Central memory CD8-positive, alpha-beta T cell (primary cell): ENCODE measurements around the gene SH2B3.

ENCODE experiments used
- ATAC-seq: fragments of 150-1000 bp; cut with Tn5 transposase; replicated peaks from 2 replicates; pipeline ENCODE4 v1.10.0; 2022; ENCODE audit warnings: mild to moderate bottlenecking, moderate FRiP score, moderate number of reproducible peaks; ENCODE audit not compliant: poor library complexity, severe bottlenecking; ENCODE audit errors: extremely low read depth
- DNase-seq, 2 donors: peaks; one replicate each; pipeline ENCODE4 v3.0.0; 2021; ENCODE audit warnings: low spot score in 2 of 2
- H3K27ac Mint-ChIP-seq: one replicate; pipeline ENCODE4 v1.8.0; 2022; ENCODE audit warnings: low read depth, mild to moderate bottlenecking, moderate library complexity, mixed read lengths
- H3K27me3 Mint-ChIP-seq: one replicate; pipeline ENCODE4 v1.8.0; 2022; ENCODE audit warnings: mixed read lengths
- H3K36me3 Mint-ChIP-seq: one replicate; pipeline ENCODE4 v1.8.0; 2022; ENCODE audit warnings: mild to moderate bottlenecking, moderate library complexity, mixed read lengths; ENCODE audit not compliant: insufficient read depth
- H3K4me1 Mint-ChIP-seq: one replicate; pipeline ENCODE4 v1.8.0; 2022; ENCODE audit warnings: mixed read lengths
- H3K4me3 Mint-ChIP-seq: one replicate; pipeline ENCODE4 v1.8.0; 2022; ENCODE audit warnings: mild to moderate bottlenecking, moderate library complexity, mixed read lengths
- H3K9me3 Mint-ChIP-seq: one replicate; pipeline ENCODE4 v1.8.0; 2022; ENCODE audit warnings: mixed read lengths

SH2B3 gene

GRCh38 chr12:111405859-111406473 is at the start of gene SH2B3:
SH2B3 (plus strand) TSS chr12:111405923; CDS start chr12:111418146, 12,223 bp downstream.
- peak; percentile 52 for ATAC-seq
- Mint-ChIP-seq H3K9me3 (no peaks in the 10 kb centered on the region), H3K4me3 (peak within 1 kb of the TSS; percentile 76), H3K36me3 (peaks cover 10% of the 10 kb centered on the region), H3K27ac (peak within 1 kb of the TSS; percentile 88), H3K4me1 (peaks cover 66% of the 10 kb centered on the region), H3K27me3 (no peaks in the 10 kb centered on the region)
- peak; percentile 74 to 78 for DNase-seq

DNA sequence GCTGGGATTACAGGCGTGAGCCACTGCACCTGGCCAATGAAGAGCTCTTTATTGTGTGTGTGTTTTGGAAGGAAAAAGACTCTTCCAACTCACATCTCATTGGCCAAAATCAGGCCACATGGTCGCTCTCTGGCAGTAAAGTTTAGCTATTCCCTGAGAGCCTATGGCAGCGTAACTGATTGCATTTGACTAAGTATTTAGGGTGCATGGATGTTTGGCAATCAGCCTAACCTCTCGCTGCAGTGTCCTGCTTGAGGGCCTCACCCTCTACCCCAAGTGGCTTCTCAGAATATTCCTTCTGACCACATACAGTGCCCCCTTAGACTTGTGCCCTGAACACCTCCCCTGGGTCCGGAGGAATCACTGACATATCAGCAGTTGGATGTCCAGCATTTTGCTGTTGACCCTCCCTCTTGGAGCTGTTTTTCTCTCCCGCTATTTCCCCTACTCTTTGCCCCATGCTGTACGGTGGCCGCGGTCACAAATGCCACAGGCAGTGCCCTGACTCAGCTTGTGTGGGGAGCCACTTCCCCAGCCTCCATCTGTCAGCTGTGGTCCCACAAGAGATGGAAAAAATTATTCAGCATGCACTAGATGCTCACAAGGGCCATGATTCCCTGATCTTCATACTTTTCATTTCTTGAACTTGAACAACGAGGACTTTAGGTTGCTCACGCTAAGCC is 46.4 kb upstream of the SH2B3 start:
- Mint-ChIP-seq H3K27ac (no peak overlapping the region), H3K9me3 (no peaks in the 10 kb centered on the region), H3K4me1 (peaks cover 20% of the 10 kb centered on the region), H3K36me3 (peaks cover 2% of the 10 kb centered on the region), H3K4me3 (no peak overlapping the region), H3K27me3 (peaks cover 18% of the 10 kb centered on the region)
- ATAC-seq (no peak), DNase-seq (no peak)

- DNase-seq, result no peak
- Mint-ChIP-seq H3K27ac (no peak overlapping the region), H3K36me3 (peaks cover 2% of the 10 kb centered on the region), H3K27me3 (peaks cover 18% of the 10 kb centered on the region), H3K9me3 (no peaks in the 10 kb centered on the region), H3K4me1 (peaks cover 20% of the 10 kb centered on the region), H3K4me3 (no peak overlapping the region)
- no peak for ATAC-seq
Measured at GRCh38 chr12:111359914-111360276, 45.8 kb upstream of the SH2B3 start.

- DNase-seq (no peak), ATAC-seq (no peak)
- Mint-ChIP-seq H3K9me3 (no peaks in the 10 kb centered on the region), H3K27ac (no peak overlapping the region), H3K36me3 (peaks cover 2% of the 10 kb centered on the region), H3K27me3 (peaks cover 18% of the 10 kb centered on the region), H3K4me1 (peaks cover 20% of the 10 kb centered on the region), H3K4me3 (no peak overlapping the region)
Measured at GRCh38 chr12:111360325-111360930, 45.3 kb upstream of the SH2B3 start.

DNA sequence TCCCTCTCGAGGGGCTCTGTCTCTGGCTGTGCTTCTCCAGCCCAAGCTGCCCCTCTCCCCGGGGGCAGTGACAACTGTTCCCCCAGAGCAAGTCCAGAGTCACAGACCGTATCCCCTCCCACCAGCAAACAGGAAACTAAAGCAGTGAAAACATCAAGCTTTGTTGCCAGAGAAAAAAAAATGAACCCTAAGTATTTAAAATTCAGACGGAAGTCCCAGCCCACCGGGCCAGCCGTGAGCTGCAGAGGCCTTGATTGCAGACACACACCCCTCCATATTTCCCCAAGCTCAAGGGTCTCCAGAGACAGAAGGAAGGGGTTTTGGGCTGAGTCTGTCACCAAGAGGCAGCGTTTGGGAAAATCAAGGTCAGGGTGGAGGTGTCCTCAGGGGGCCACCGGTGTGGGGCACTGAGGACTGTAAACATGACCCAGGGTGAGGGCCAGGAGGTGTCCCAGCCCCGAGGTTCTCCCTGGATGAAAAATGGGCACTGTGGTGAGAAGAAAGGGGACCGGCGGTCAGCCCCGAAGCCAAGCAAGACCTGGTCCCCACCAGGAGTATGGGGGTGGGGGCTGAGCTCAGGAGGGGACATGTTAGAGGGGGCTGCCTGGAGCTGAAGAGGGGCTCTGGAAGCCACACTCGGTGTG is 44.5 kb upstream of the SH2B3 start:
- H3K27ac Mint-ChIP-seq, result no peak overlapping the region
- no peaks in the 10 kb centered on the region for H3K9me3 Mint-ChIP-seq

GRCh38 chr12:111361717-111362576 is 43.8 kb upstream of the SH2B3 start:
- no peak for ATAC-seq
- Mint-ChIP-seq H3K4me3 (no peak overlapping the region), H3K4me1 (peaks cover 28% of the 10 kb centered on the region), H3K27me3 (peaks cover 18% of the 10 kb centered on the region), H3K9me3 (no peaks in the 10 kb centered on the region), H3K27ac (no peak overlapping the region), H3K36me3 (peaks cover 3% of the 10 kb centered on the region)
- DNase-seq, result no peak

More for the DNA sequence above, 44.5 kb upstream of the SH2B3 start:
- Mint-ChIP-seq H3K36me3 (peaks cover 2% of the 10 kb centered on the region), H3K27me3 (peaks cover 18% of the 10 kb centered on the region), H3K4me1 (peaks cover 24% of the 10 kb centered on the region), H3K4me3 (no peak overlapping the region)
- no peak for DNase-seq
- ATAC-seq, result no peak

GRCh38 chr12:111362687-111363475 is 42.8 kb upstream of the SH2B3 start:
- Mint-ChIP-seq H3K4me3 (no peak overlapping the region), H3K27me3 (peaks cover 18% of the 10 kb centered on the region), H3K4me1 (peaks cover 32% of the 10 kb centered on the region), H3K36me3 (peaks cover 3% of the 10 kb centered on the region), H3K9me3 (no peaks in the 10 kb centered on the region), H3K27ac (no peak overlapping the region)
- DNase-seq, result no peak
- ATAC-seq, result no peak

DNA sequence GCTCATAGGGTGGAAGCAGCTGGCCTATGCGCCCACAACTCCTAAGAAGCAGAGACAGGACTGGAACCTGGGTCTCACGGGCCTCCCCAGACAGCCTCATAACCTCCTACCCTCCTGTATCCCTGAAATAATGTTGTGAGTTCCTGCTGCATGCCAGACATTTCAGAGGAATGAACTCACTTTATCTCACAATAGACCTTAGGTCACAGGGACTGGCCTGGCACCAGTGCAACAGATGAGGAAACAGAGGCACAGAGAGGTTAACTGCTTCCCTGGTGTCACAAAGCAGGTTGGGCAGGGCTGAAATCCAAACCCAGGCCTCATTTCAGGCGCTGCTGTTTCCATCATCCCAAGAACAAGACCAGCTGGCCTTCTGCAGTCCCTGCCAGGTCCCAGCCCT is 42.1 kb upstream of the SH2B3 start:
- H3K4me3 Mint-ChIP-seq, result no peak overlapping the region
- H3K27ac Mint-ChIP-seq, result no peak overlapping the region
- H3K36me3 Mint-ChIP-seq, result peaks cover 6% of the 10 kb centered on the region
- no peaks in the 10 kb centered on the region for H3K9me3 Mint-ChIP-seq
- ATAC-seq (no peak), DNase-seq (no peak)
- H3K4me1 Mint-ChIP-seq, result peaks cover 38% of the 10 kb centered on the region
- peaks cover 18% of the 10 kb centered on the region for H3K27me3 Mint-ChIP-seq

DNA sequence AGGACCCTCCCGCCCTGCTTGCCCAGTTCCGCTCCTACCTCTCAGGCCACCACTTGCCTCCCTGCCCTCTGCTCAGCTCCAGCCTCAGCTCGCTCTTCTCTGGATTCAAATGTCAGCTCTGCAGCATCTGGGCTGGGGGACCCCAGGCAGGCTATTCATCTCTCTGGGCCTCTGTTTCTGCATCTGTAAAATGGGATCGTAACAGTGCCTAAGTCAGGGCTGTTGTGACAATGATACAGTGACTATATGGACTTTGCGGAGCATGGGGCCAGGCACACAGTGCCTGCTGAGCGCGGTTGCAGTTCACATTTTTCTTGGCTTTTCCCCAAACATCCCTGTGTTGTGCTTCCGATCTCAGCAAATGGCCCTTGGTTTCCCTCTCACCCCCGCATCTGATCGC is 39.6 kb upstream of the SH2B3 start:
- peaks cover under 1% of the 10 kb centered on the region for H3K27me3 Mint-ChIP-seq
- H3K9me3 Mint-ChIP-seq, result no peaks in the 10 kb centered on the region
- DNase-seq (no peak), ATAC-seq (no peak)
- no peak overlapping the region for H3K4me3 Mint-ChIP-seq
- H3K36me3 Mint-ChIP-seq, result peaks cover 8% of the 10 kb centered on the region
- H3K27ac Mint-ChIP-seq, result no peak overlapping the region
- peaks cover 29% of the 10 kb centered on the region for H3K4me1 Mint-ChIP-seq

DNA sequence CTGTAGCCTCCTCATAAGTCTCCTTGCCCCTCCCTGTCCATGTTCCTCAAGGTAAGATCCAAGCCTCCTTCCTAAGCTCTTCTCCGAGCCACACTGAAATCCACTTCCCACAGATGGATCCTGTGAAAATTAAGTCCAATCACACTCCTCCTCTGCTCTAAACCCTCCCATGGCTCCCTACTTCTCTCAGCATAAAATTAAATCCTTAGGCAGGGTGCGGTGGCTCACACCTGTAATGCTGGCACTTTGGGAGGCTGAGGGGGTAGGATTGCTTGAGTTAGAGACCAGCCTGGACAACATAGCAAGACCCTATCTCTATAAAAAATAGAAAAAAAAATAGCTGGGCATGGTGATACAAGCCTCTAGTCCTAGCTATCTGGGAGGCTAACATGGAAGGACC is 39.1 kb upstream of the SH2B3 start:
- no peaks in the 10 kb centered on the region for H3K27me3 Mint-ChIP-seq
- H3K9me3 Mint-ChIP-seq, result no peaks in the 10 kb centered on the region
- ATAC-seq (no peak), DNase-seq (no peak)
- peaks cover 25% of the 10 kb centered on the region for H3K4me1 Mint-ChIP-seq
- H3K36me3 Mint-ChIP-seq, result peaks cover 6% of the 10 kb centered on the region
- no peak overlapping the region for H3K4me3 Mint-ChIP-seq
- no peak overlapping the region for H3K27ac Mint-ChIP-seq

DNA sequence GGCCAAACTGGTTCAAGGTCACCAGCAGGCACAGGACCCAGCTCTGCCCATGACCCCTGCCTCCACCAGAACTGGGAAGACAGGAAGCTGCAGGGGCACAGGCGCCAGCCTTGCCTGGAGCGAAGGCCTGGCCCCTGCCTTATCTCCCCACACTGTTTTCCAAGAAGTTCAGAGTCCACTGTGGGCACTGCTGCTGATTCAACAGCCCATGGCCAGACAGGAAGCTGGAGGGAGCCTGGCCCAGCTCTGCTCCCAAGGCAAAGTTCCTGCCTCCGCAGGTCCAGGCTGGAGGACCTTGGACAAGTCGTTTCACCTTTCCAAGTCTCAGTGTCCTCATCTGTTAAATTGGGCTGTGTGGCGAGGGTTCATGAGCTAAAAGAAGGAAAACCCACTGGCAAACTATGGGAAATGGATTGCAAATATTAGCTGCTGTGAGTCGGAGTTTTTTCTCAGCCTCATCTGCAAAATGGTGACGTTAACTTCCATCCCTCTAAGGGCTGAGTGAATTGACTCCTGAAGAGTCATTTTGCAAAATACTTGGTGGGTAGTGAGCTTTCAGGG is 38.0 kb upstream of the SH2B3 start:
- H3K27ac Mint-ChIP-seq, result no peak overlapping the region
- no peak for ATAC-seq
- no peaks in the 10 kb centered on the region for H3K27me3 Mint-ChIP-seq
- peaks cover 6% of the 10 kb centered on the region for H3K36me3 Mint-ChIP-seq
- H3K4me3 Mint-ChIP-seq, result peak overlapping the region; percentile 82
- H3K9me3 Mint-ChIP-seq, result no peaks in the 10 kb centered on the region
- H3K4me1 Mint-ChIP-seq, result peaks cover 25% of the 10 kb centered on the region
- no peak for DNase-seq
